ENCODE data around the gene RASGEF1B.

DNA sequence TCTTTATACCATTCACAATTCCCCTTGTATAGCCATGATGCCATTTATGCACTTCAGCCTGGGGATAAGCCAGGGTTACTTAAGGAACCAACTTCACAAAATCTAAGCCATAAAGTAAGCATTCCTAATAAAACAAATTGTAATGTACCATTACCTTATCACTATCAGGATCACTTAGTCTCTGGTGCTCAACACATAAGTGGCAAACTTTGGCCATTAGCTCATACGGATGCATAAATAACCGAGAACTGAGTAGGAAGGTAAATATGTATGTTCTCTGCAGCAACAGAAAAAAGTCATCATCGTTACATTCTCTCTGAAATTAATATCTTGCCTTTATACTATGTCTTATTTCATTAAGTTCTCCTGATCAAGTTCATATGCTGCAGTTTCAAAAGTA is 14.4 kb downstream of the RASGEF1B start:
- no peak for TF ChIP-seq CTCF (conservative IDR thresholded peaks at IDR 0.05; ENCODE audit: low read depth in 2 of 2)
- TF ChIP-seq REST (IDR thresholded peaks at IDR 0.05; ENCODE audit: unreplicated experiment), result no peak
- TF ChIP-seq POLR2AphosphoS5 (IDR thresholded peaks at IDR 0.05; ENCODE audit: low read depth), result no peak
- TF ChIP-seq EZH2 (IDR thresholded peaks at IDR 0.05; ENCODE audit: low read depth, unreplicated experiment), result no peak
- TF ChIP-seq CREB1 (CRISPR knock-in tag; IDR thresholded peaks at IDR 0.05; ENCODE audit: low read depth), result no peak

All from GM23338 (cell line).